GF-D8 (cell line): Measurements from ENCODE around the gene LMOD3.

ENCODE experiments used
- DNase-seq: peaks from one replicate; lab custom pipeline; 2025; lab: John Stamatoyannopoulos, UW

The LMOD3 gene

GRCh38 chr3:69122403-69122802, at the start of gene LMOD3:
Gene LMOD3 (minus strand): TSS chr3:69122595. CDS start chr3:69122386, 209 bp downstream.
- no peak for DNase-seq

GRCh38 chr3:69172058-69172457, 49.7 kb upstream of the LMOD3 start:
- no peak for DNase-seq

GRCh38 chr3:69166446-69166845, 44.1 kb upstream of the LMOD3 start:
- no peak for DNase-seq

GRCh38 chr3:69165744-69166143, 43.3 kb upstream of the LMOD3 start:
- no peak for DNase-seq

GRCh38 chr3:69164296-69164695, 41.9 kb upstream of the LMOD3 start:
- no peak for DNase-seq

- no peak for DNase-seq
These were observed 40.0 kb upstream of the LMOD3 start for GRCh38 chr3:69162308-69162980.

- DNase-seq = no peak
These were observed 39.4 kb upstream of the LMOD3 start for GRCh38 chr3:69161587-69162307.

GRCh38 chr3:69160525-69160924, 38.1 kb upstream of the LMOD3 start:
- DNase-seq = no peak

GRCh38 chr3:69160107-69160506, 37.7 kb upstream of the LMOD3 start:
- no peak for DNase-seq

- DNase-seq = no peak
These were observed 27.2 kb upstream of the LMOD3 start for GRCh38 chr3:69149586-69149985.

DNA sequence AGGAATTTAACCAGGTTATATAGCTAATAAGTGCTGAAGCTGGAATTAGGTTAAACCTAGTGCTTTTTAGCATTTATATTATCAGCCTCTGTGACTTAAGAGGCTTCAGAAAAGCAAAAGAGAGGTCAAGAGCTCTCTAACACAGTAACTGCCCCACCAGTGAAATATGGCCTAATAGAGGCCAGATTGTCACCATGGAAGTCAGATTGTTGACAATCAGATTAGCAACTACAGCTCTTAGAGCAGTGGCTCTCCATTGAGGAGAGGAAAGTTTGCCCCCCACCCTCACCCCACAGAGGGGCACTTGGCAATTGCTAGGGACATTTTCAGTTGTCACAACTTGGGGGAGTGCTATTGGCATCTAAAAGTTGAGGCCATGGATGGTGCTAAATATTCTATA, 23.3 kb upstream of the LMOD3 start:
- DNase-seq = no peak

DNA sequence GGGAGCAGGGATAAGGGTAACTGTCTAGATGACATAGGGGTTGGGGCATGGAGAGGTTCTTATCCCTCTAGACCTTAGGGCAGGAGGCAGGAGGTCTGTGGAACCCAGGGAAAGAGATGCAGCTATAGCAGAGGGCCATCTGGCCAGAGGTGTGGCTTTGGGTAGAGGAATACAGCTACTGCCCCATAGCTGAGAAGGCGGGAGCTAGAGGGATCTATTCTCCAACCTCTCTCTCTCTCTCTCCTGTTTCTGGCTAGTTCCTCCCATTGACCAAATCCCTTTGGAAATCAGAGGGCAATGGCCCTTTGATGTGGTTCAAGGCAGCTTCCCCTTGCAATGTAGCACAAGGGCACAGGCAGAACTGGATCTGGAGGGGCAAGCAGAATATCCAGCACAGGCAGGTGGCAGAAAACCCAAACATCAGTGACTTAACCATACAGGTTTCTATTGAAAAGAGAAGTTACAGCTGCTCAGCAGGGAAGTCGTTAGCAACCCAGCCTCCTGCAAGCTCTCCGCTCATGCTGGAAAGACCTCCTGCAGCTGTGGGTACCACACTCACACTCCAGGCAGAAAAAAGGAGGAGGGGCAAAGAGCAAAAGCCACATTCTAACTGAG, 22.3 kb upstream of the LMOD3 start:
- no peak for DNase-seq

DNA sequence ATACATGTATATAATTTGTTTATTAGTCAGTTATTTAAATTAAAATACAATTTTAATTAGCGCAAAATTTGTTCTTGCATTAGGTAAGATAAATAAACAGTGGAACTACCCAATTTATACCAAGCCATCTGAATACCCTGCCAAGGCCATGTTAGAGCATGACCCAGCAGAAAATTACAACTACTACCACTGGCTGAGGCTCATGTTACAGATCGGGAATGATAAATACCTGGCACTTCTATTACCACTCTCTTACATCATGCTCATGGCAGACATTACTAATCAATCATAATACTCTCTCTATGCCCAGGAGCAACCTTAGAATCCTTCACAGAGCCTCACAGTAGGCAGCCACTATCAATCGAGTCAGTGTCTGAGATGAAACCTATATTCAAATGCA, 21.2 kb upstream of the LMOD3 start:
- no peak for DNase-seq

GRCh38 chr3:69142797-69143454, 20.5 kb upstream of the LMOD3 start:
- DNase-seq = no peak

GRCh38 chr3:69142090-69142489, 19.7 kb upstream of the LMOD3 start:
- no peak for DNase-seq

- DNase-seq = no peak
These were observed 18.9 kb upstream of the LMOD3 start for GRCh38 chr3:69141313-69141712.

GRCh38 chr3:69137412-69137811, 15.0 kb upstream of the LMOD3 start:
- DNase-seq = no peak

DNA sequence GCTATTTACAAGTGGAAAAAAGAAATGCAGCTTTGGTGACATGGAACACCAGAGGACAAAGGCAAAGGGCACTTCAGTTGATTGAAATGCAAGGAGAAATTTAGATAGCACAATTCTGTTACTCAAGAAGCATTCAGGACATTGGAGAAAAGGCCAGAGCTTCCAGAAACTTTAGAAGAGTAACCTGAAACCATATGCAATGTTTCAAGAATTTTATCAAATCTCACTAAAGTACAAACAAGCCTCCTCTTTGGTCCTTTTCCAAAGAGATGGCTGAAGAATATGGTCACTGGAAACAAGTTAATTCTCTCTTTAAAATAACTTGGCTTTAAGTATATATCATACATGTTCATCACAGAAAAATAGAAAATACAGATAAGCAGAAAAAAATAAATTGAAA, 14.6 kb upstream of the LMOD3 start:
- no peak for DNase-seq

GRCh38 chr3:69130689-69131088, 8.3 kb upstream of the LMOD3 start:
- no peak for DNase-seq

DNA sequence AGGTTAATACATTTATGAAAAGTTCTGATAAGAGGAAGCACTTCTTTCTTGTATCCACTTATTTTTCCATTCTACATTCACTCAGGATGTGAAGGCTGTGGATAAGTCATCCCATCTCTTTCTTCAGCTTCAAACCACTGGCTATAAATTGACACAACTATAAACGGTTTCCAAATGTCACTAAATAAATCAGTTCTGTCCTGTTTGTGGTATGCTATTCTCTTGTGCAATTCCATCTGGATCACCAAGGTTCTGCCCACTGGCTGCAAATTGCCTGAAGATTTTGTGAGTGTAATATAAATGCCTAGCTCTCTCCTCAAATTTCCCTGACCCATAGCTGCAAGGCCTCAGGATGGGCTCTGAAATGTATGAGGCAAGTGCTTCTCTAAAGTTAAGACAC, 7.1 kb upstream of the LMOD3 start:
- no peak for DNase-seq

DNA sequence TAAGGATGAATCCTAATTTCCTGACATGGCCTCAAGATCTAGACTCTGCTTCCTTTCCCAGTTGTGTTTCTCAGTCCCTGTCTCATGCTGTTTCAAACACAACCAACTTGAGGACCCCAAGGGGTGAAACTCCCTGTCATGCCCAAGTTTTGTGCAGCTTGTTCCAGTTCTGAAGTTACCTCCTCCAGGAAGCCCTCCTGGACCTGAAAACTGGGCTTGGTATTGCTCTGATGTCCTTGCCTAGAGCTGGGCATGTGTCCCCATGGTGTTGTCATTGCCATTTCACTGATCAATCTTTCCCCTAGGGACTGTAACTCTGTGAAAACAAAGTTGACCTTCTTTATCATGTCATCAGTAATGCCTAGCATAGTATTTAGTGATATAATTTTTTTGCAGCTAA, 6.1 kb upstream of the LMOD3 start:
- no peak for DNase-seq

GRCh38 chr3:69126999-69127398, 4.6 kb upstream of the LMOD3 start:
- DNase-seq = no peak

DNA sequence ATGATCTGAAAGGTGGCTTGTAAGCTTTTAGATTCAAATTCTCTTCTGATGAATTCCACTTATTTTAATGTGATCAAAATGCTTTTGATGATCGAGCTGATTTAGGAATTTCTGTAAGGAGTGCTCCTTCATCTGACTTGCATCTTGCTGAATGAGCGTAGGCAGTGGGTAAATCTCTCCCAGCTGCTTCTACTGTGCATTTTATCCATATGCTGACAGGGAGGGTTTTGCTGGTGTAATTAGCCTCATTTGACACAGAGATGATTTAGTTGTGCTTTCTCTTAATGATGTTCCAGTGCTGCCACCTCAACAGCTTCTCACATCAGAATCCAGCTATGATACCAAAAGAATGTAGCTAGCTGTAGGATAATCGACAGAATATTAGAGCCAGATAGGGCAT, 3.8 kb upstream of the LMOD3 start:
- no peak for DNase-seq
